Liver (tissue), 9 donors: ENCODE results near the gene MOV10. TPM values are rescaled to one million over a fixed set of nuclear protein-coding genes. Genes with fewer than 3 reads are reported as not detected.

ENCODE experiments used
- DNase-seq: peaks from one replicate; pipeline ENCODE4 v3.0.0-alpha.2; 2017; ENCODE audit warnings: low spot score
- H3K27ac ChIP-seq, 2 donors: one replicate each; pipeline ENCODE4 v1.7.0; 2013; ENCODE audit warnings: inconsistent platforms in 2 of 2, low read length in 2 of 2, control low read depth in 1 of 2, low read depth in 1 of 2, mild to moderate bottlenecking in 1 of 2
- H3K27me3 ChIP-seq, 4 donors: one replicate each; pipeline versions ENCODE4 v1.6.1 to v1.7.0; 2013; ENCODE audit warnings: low read length in 3 of 4, inconsistent platforms in 1 of 4, mild to moderate bottlenecking in 1 of 4, moderate library complexity in 1 of 4; ENCODE audit not compliant: control insufficient read depth in 4 of 4, insufficient read depth in 4 of 4
- H3K36me3 ChIP-seq, 4 donors: one replicate each; pipeline versions ENCODE4 v1.6.1 to v1.7.0; 2013; ENCODE audit warnings: low read length in 3 of 4, mild to moderate bottlenecking in 3 of 4, low read depth in 1 of 4, moderate library complexity in 1 of 4; ENCODE audit not compliant: control insufficient read depth in 4 of 4, insufficient read depth in 3 of 4
- H3K4me1 ChIP-seq, 4 donors: one replicate each; pipeline versions ENCODE4 v1.6.1 to v1.7.0; 2013; ENCODE audit warnings: low read length in 3 of 4, mild to moderate bottlenecking in 3 of 4, moderate library complexity in 1 of 4; ENCODE audit not compliant: control insufficient read depth in 4 of 4, insufficient read depth in 4 of 4
- H3K4me3 ChIP-seq, 3 donors: one replicate each; pipeline versions ENCODE4 v1.6.1 to v1.7.0; 2013; ENCODE audit warnings: low read length in 3 of 3, control low read depth in 1 of 3, low read depth in 1 of 3, mild to moderate bottlenecking in 1 of 3
- H3K9ac ChIP-seq, 2 donors: one replicate each; pipeline ENCODE4 v1.7.0; 2013; ENCODE audit warnings: low read length in 2 of 2, mild to moderate bottlenecking in 2 of 2, moderate library complexity in 2 of 2, control low read depth in 1 of 2, low read depth in 1 of 2
- H3K9me3 ChIP-seq, 4 donors: one replicate each; pipeline versions ENCODE4 v1.6.1 to v1.7.0; 2013; ENCODE audit warnings: low read length in 3 of 4; ENCODE audit not compliant: control insufficient read depth in 4 of 4
- EGR1 ChIP-seq, 2 donors: IDR thresholded peaks; 2 replicates each; pipeline ENCODE4 v1.6.1; 2016 to 2018; ENCODE audit warnings: antibody characterized with exemption in 2 of 2, low read depth in 2 of 2
- FOXA1 ChIP-seq: IDR thresholded peaks from 2 replicates; pipeline ENCODE4 v1.6.1; 2016; ENCODE audit warnings: antibody characterized with exemption
- FOXA2 ChIP-seq: IDR thresholded peaks from 2 replicates; pipeline ENCODE4 v1.6.1; 2016; ENCODE audit warnings: antibody characterized with exemption
- HNF4A ChIP-seq, 2 donors: conservative IDR thresholded peaks; 2 replicates each; pipeline ENCODE4 v1.6.1; 2016; ENCODE audit warnings: antibody characterized with exemption in 2 of 2, mild to moderate bottlenecking in 2 of 2
- JUND ChIP-seq, 2 donors: IDR thresholded peaks; 2 replicates each; pipeline ENCODE4 v1.6.1; 2016; ENCODE audit warnings: antibody characterized with exemption in 2 of 2
- NR2F2 ChIP-seq: IDR thresholded peaks from 2 replicates; pipeline ENCODE4 v1.6.1; 2016; ENCODE audit warnings: antibody characterized with exemption
- RAD21 ChIP-seq, 2 donors: IDR thresholded peaks; 2 replicates each; pipeline ENCODE4 v1.6.1; 2016; ENCODE audit warnings: antibody characterized with exemption in 2 of 2, mild to moderate bottlenecking in 2 of 2
- SP1 ChIP-seq: IDR thresholded peaks from 2 replicates; pipeline ENCODE4 v1.6.1; 2018; ENCODE audit warnings: antibody characterized with exemption, mild to moderate bottlenecking
- TAF1 ChIP-seq: conservative IDR thresholded peaks from 2 replicates; pipeline ENCODE4 v1.6.1; 2016; ENCODE audit warnings: antibody characterized with exemption, mild to moderate bottlenecking
- WGBS: extraction: QIAGEN DNeasy Blood & Tissue Kit; methylation state at CpG from one replicate; pipeline ENCODE4 v1.1.7; 2013; 5-methylcytosine and 5-hydroxymethylcytosine counted together
- polyA plus RNA-seq, 2 donors: library from polyadenylated mRNA; stranded (reverse) in 1 of 2; unstranded in 1 of 2; fragments of 200-250 nt in 1 of 2; fragments of >200 nt in 1 of 2; fragmentation: Nextera tagmentation in 1 of 2; extraction: Ambion mirVana in 1 of 2; gene quantifications; one replicate each; pipeline versions ENCODE4 v1.2.1 to v1.2.3, GENCODE V29; 2013 to 2015
- total RNA-seq, 2 donors: library from RNA; depleted of rRNA; stranded (reverse); fragments of >200 nt; gene quantifications; one replicate each; pipeline ENCODE4 v1.2.3, GENCODE V29; 2014
- TF ChIP-seq, protein P1 (sequence below): IDR thresholded peaks from 2 replicates; pipeline ENCODE4 v1.6.1; 2016; ENCODE audit warnings: antibody characterized with exemption
- TF ChIP-seq, protein P2 (sequence below): fragments of 150-350 bp; IDR thresholded peaks from 2 replicates; pipeline ENCODE4 v1.5.1; 2017; ENCODE audit warnings: improper control_type of control experiment, low read depth, low read length; ENCODE audit not compliant: missing input control
- TF ChIP-seq, protein P3 (sequence below): IDR thresholded peaks from 2 replicates; pipeline ENCODE4 v1.6.1; 2016; ENCODE audit warnings: antibody characterized with exemption, mild to moderate bottlenecking
- TF ChIP-seq, protein P4 (sequence below): IDR thresholded peaks from 2 replicates; pipeline ENCODE4 v1.6.1; 2016; ENCODE audit warnings: antibody characterized with exemption
- TF ChIP-seq, protein P5 (sequence below): IDR thresholded peaks from 2 replicates; pipeline ENCODE4 v1.6.1; 2016; ENCODE audit warnings: antibody characterized with exemption
- donor health status: healthy.
- donor health status: healthy.
- donor health status: healthy.
- donor health status: healthy.
- donor health status: healthy.

The MOV10 gene
- total and polyA plus RNA-seq, 4 donors = 32.0 to 36.8 (median 33.7) TPM

DNA sequence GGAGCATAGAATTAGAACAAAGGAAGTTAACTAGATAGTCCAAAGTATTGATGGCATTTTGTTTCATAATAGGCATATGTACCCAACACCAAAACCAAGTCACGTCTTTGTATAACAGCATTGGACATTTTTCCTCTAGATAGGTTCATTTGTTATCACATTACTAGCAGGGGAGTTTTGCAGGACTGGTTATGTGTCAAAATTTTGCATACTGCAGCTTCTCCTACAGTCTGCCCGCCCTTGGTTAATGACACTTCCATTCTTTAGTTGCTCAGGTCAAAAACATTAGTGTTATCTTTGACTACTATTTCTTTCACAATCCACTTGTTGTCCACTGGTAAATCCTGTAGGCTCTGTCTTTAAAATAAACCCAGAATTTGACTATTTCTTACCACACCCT is 45.9 kb upstream of the MOV10 start:
- TF ChIP-seq, protein P1, sequence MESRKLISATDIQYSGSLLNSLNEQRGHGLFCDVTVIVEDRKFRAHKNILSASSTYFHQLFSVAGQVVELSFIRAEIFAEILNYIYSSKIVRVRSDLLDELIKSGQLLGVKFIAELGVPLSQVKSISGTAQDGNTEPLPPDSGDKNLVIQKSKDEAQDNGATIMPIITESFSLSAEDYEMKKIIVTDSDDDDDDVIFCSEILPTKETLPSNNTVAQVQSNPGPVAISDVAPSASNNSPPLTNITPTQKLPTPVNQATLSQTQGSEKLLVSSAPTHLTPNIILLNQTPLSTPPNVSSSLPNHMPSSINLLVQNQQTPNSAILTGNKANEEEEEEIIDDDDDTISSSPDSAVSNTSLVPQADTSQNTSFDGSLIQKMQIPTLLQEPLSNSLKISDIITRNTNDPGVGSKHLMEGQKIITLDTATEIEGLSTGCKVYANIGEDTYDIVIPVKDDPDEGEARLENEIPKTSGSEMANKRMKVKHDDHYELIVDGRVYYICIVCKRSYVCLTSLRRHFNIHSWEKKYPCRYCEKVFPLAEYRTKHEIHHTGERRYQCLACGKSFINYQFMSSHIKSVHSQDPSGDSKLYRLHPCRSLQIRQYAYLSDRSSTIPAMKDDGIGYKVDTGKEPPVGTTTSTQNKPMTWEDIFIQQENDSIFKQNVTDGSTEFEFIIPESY = no peak
- TF ChIP-seq, protein P2, sequence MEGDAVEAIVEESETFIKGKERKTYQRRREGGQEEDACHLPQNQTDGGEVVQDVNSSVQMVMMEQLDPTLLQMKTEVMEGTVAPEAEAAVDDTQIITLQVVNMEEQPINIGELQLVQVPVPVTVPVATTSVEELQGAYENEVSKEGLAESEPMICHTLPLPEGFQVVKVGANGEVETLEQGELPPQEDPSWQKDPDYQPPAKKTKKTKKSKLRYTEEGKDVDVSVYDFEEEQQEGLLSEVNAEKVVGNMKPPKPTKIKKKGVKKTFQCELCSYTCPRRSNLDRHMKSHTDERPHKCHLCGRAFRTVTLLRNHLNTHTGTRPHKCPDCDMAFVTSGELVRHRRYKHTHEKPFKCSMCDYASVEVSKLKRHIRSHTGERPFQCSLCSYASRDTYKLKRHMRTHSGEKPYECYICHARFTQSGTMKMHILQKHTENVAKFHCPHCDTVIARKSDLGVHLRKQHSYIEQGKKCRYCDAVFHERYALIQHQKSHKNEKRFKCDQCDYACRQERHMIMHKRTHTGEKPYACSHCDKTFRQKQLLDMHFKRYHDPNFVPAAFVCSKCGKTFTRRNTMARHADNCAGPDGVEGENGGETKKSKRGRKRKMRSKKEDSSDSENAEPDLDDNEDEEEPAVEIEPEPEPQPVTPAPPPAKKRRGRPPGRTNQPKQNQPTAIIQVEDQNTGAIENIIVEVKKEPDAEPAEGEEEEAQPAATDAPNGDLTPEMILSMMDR = no peak
- TF ChIP-seq TAF1 = no peak
- TF ChIP-seq RAD21 (IDR thresholded peaks at IDR 0.05) = no peak
- no peak for TF ChIP-seq HNF4A (conservative IDR thresholded peaks at IDR 0.05)
- no peak for TF ChIP-seq FOXA1
- TF ChIP-seq FOXA2 = no peak
- no peak for TF ChIP-seq EGR1 (IDR thresholded peaks at IDR 0.05; ENCODE audit: low read depth in 2 of 2)
- TF ChIP-seq, protein P3, sequence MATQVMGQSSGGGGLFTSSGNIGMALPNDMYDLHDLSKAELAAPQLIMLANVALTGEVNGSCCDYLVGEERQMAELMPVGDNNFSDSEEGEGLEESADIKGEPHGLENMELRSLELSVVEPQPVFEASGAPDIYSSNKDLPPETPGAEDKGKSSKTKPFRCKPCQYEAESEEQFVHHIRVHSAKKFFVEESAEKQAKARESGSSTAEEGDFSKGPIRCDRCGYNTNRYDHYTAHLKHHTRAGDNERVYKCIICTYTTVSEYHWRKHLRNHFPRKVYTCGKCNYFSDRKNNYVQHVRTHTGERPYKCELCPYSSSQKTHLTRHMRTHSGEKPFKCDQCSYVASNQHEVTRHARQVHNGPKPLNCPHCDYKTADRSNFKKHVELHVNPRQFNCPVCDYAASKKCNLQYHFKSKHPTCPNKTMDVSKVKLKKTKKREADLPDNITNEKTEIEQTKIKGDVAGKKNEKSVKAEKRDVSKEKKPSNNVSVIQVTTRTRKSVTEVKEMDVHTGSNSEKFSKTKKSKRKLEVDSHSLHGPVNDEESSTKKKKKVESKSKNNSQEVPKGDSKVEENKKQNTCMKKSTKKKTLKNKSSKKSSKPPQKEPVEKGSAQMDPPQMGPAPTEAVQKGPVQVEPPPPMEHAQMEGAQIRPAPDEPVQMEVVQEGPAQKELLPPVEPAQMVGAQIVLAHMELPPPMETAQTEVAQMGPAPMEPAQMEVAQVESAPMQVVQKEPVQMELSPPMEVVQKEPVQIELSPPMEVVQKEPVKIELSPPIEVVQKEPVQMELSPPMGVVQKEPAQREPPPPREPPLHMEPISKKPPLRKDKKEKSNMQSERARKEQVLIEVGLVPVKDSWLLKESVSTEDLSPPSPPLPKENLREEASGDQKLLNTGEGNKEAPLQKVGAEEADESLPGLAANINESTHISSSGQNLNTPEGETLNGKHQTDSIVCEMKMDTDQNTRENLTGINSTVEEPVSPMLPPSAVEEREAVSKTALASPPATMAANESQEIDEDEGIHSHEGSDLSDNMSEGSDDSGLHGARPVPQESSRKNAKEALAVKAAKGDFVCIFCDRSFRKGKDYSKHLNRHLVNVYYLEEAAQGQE = no peak
- no peak for TF ChIP-seq SP1
- Histone ChIP-seq H3K27me3 (no peaks in the 10 kb centered on the region), H3K4me1 (peaks cover 0 to 6% (median 0%) of the 10 kb centered on the region in 4 donors), H3K4me3 (no peak overlapping the region), H3K36me3 (no peaks in the 10 kb centered on the region), H3K9me3 (no peaks in the 10 kb centered on the region), H3K9ac (no peak overlapping the region), H3K27ac (no peak overlapping the region)
- WGBS = 83% methylated on average over 2 of the region's 2 CpGs
- DNase-seq = no peak

DNA sequence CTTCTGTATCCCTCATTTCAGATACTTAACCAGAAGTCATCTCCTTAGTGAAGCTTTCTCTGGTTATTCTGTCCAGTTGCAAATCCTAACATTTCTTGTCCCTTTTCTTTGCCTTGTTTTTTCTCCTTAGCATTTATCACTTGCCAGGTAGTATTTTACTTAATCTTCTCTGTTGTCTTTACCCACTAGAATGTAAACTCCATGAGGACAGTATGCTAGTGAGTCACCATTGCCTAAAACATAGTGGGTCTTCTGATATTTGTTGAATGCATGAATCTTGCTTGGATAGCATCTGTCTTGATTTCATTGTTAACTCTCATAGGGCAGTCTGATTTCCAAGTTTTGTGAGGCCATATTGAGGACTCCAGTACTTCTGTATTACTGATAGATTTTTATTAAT is 45.2 kb upstream of the MOV10 start:
- Histone ChIP-seq H3K27ac (no peak overlapping the region), H3K4me3 (no peak overlapping the region), H3K9me3 (no peaks in the 10 kb centered on the region), H3K9ac (no peak overlapping the region), H3K4me1 (peaks cover 0 to 6% (median 0%) of the 10 kb centered on the region in 4 donors), H3K36me3 (no peaks in the 10 kb centered on the region), H3K27me3 (no peaks in the 10 kb centered on the region)
- TF ChIP-seq, protein P4, sequence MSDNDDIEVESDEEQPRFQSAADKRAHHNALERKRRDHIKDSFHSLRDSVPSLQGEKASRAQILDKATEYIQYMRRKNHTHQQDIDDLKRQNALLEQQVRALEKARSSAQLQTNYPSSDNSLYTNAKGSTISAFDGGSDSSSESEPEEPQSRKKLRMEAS = no peak
- TF ChIP-seq SP1 (no peak), RAD21 (IDR thresholded peaks at IDR 0.05) (no peak), JUND (IDR thresholded peaks at IDR 0.05) (no peak), NR2F2 (no peak), FOXA2 (no peak), HNF4A (conservative IDR thresholded peaks at IDR 0.05) (no peak)
- TF ChIP-seq, protein P2 = no peak
- TF ChIP-seq, protein P1 = no peak
- TF ChIP-seq, protein P3 = no peak
- TF ChIP-seq, protein P5, sequence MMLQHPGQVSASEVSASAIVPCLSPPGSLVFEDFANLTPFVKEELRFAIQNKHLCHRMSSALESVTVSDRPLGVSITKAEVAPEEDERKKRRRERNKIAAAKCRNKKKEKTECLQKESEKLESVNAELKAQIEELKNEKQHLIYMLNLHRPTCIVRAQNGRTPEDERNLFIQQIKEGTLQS = no peak
- DNase-seq = no peak
